ENCODE measurements around the gene FAM200B.

The FAM200B gene

GRCh38 chr4:15703439-15703838, 21.8 kb downstream of the FAM200B start:
- Histone ChIP-seq H3K79me2 (ENCODE audit: insufficient read depth, low read length) (no peaks in the 10 kb centered on the region), H3K4me1 (ENCODE audit: insufficient read depth, low read length, poor library complexity, severe bottlenecking) (no peaks in the 10 kb centered on the region), H4K20me1 (ENCODE audit: insufficient read depth, low read length, poor library complexity, severe bottlenecking) (no peaks in the 10 kb centered on the region), H3K4me3 (ENCODE audit: low read length, poor library complexity, severe bottlenecking) (no peak overlapping the region), H3K4me2 (ENCODE audit: low read depth, low read length, poor library complexity, severe bottlenecking) (no peak overlapping the region), H3F3A (ENCODE audit: low read depth) (no peaks in the 10 kb centered on the region), H2AFZ (ENCODE audit: low read length) (no peak overlapping the region), H3K36me3 (ENCODE audit: insufficient read depth, low read length) (no peaks in the 10 kb centered on the region), H3K27me3 (ENCODE audit: insufficient read depth, low read length, poor library complexity, severe bottlenecking) (no peaks in the 10 kb centered on the region), H3K9me3 (ENCODE audit: insufficient read depth, low read depth, low read length) (0 out of 2 replicates have a peak, but pooled peaks cover 6% of the 10 kb centered on the region), H3K9me2 (replicated peaks; ENCODE audit: low read depth, low read length) (no peaks in the 10 kb centered on the region), H3K9ac (ENCODE audit: low read depth, low read length, poor library complexity, severe bottlenecking) (no peak overlapping the region)
- TF ChIP-seq EZH2phosphoT487 (IDR thresholded peaks at IDR 0.05; ENCODE audit: borderline replicate concordance): no peak
- TF ChIP-seq, protein P1, sequence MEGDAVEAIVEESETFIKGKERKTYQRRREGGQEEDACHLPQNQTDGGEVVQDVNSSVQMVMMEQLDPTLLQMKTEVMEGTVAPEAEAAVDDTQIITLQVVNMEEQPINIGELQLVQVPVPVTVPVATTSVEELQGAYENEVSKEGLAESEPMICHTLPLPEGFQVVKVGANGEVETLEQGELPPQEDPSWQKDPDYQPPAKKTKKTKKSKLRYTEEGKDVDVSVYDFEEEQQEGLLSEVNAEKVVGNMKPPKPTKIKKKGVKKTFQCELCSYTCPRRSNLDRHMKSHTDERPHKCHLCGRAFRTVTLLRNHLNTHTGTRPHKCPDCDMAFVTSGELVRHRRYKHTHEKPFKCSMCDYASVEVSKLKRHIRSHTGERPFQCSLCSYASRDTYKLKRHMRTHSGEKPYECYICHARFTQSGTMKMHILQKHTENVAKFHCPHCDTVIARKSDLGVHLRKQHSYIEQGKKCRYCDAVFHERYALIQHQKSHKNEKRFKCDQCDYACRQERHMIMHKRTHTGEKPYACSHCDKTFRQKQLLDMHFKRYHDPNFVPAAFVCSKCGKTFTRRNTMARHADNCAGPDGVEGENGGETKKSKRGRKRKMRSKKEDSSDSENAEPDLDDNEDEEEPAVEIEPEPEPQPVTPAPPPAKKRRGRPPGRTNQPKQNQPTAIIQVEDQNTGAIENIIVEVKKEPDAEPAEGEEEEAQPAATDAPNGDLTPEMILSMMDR (conservative IDR thresholded peaks at IDR 0.05; ENCODE audit: low read length): no peak

DNA sequence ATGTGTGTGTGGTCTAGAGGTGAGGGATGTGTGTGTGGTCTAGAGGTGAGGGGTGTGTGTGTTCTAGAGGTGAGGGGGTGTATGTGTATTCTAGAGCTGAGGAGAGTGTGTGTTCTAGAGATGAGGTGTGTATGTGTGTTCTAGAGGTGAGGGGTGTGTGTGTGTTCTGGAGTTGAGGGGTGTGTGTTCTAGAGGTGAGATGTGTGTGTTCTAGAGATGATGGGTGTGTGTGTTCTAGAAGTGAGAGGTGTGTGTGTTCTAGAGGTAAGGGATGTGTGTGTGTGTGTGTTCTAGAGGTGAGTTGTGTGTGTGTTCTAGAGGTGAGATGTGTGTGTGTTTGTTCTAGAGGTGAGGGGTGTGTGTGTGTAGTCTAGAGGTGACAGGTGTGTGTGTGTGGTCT, 22.5 kb downstream of the FAM200B start:
- no peak for TF ChIP-seq EZH2phosphoT487 (IDR thresholded peaks at IDR 0.05; ENCODE audit: borderline replicate concordance)
- TF ChIP-seq, protein P1 (conservative IDR thresholded peaks at IDR 0.05; ENCODE audit: low read length): no peak
- Histone ChIP-seq H3K4me2 (ENCODE audit: low read depth, low read length, poor library complexity, severe bottlenecking) (no peak overlapping the region), H3K4me1 (ENCODE audit: insufficient read depth, low read length, poor library complexity, severe bottlenecking) (no peaks in the 10 kb centered on the region), H3K27me3 (ENCODE audit: insufficient read depth, low read length, poor library complexity, severe bottlenecking) (no peaks in the 10 kb centered on the region), H3K79me2 (ENCODE audit: insufficient read depth, low read length) (no peaks in the 10 kb centered on the region), H3K4me3 (ENCODE audit: low read length, poor library complexity, severe bottlenecking) (no peak overlapping the region), H3K9ac (ENCODE audit: low read depth, low read length, poor library complexity, severe bottlenecking) (no peak overlapping the region), H3K9me2 (replicated peaks; ENCODE audit: low read depth, low read length) (no peaks in the 10 kb centered on the region), H3F3A (ENCODE audit: low read depth) (no peaks in the 10 kb centered on the region), H3K9me3 (ENCODE audit: insufficient read depth, low read depth, low read length) (0 out of 2 replicates have a peak, but pooled peaks cover 2% of the 10 kb centered on the region), H2AFZ (ENCODE audit: low read length) (no peak overlapping the region), H4K20me1 (ENCODE audit: insufficient read depth, low read length, poor library complexity, severe bottlenecking) (no peaks in the 10 kb centered on the region), H3K36me3 (ENCODE audit: insufficient read depth, low read length) (no peaks in the 10 kb centered on the region)

DNA sequence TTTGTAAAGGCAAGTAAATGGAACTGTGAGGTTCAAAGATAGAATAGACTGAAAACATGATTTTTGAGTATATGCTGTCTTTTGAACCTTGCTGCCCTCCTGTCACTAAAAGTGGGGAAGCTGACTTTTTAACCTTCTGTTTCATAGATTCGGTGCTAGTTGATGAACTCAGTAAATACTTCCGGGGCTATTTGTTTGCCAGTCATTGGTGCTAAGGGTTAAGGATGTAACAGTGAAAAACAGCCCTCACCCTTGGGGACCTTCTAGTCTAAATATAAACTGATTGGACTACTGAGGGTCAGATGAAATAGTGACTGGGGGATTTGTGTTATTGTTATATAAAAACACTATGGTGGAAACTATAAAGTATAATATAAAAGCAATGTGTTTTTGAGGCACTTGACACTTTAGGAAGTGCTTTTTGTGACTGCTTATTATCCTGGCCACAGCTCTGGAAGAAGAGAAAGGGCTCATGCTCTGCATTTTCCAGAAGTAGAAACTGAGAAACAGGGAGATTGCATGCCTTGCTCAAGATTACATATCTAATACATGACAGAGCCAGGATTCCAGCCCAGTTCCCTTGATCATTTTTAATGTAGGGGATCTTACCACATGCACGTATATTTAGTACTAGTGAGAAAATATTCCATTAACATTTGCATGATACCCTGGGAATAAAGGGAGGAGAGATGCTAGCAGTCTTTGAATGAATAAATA, 25.2 kb downstream of the FAM200B start:
- Histone ChIP-seq H3K79me2 (ENCODE audit: insufficient read depth, low read length) (no peaks in the 10 kb centered on the region), H3K4me1 (ENCODE audit: insufficient read depth, low read length, poor library complexity, severe bottlenecking) (no peaks in the 10 kb centered on the region), H3K27me3 (ENCODE audit: insufficient read depth, low read length, poor library complexity, severe bottlenecking) (no peaks in the 10 kb centered on the region), H3F3A (ENCODE audit: low read depth) (no peaks in the 10 kb centered on the region), H4K20me1 (ENCODE audit: insufficient read depth, low read length, poor library complexity, severe bottlenecking) (no peaks in the 10 kb centered on the region), H3K9me3 (ENCODE audit: insufficient read depth, low read depth, low read length) (no peaks in the 10 kb centered on the region), H3K9me2 (replicated peaks; ENCODE audit: low read depth, low read length) (no peaks in the 10 kb centered on the region), H3K9ac (ENCODE audit: low read depth, low read length, poor library complexity, severe bottlenecking) (no peak overlapping the region), H3K4me3 (ENCODE audit: low read length, poor library complexity, severe bottlenecking) (no peak overlapping the region), H2AFZ (ENCODE audit: low read length) (no peak overlapping the region), H3K4me2 (ENCODE audit: low read depth, low read length, poor library complexity, severe bottlenecking) (no peak overlapping the region), H3K36me3 (ENCODE audit: insufficient read depth, low read length) (no peaks in the 10 kb centered on the region)
- no peak for TF ChIP-seq EZH2phosphoT487 (IDR thresholded peaks at IDR 0.05; ENCODE audit: borderline replicate concordance)
- TF ChIP-seq, protein P1 (conservative IDR thresholded peaks at IDR 0.05; ENCODE audit: low read length): no peak

Data from Loucy (cell line).